Neuronal stem cell (in vitro differentiated cells): ENCODE data around the gene RBM45.

Experiments used
- DNase-seq: peaks from one replicate; pipeline ENCODE4 v3.0.0-alpha.2; 2013; ENCODE audit warnings: low spot score
- H2AFZ ChIP-seq: one replicate; pipeline ENCODE4 v1.6.1; 2013; ENCODE audit warnings: mild to moderate bottlenecking, low read length, inconsistent platforms
- H2AK5ac ChIP-seq: 2 replicates; pipeline ENCODE4 v1.6.1; 2013; ENCODE audit warnings: low read depth, mild to moderate bottlenecking, inconsistent platforms, low read length, moderate library complexity, mixed read lengths
- H2BK120ac ChIP-seq: 2 replicates; pipeline ENCODE4 v1.6.1; 2013; ENCODE audit warnings: low read depth, mild to moderate bottlenecking, inconsistent platforms, low read length, moderate library complexity, mixed read lengths
- H2BK12ac ChIP-seq: one replicate; pipeline ENCODE4 v1.6.1; 2013; ENCODE audit warnings: low read length, inconsistent platforms
- H2BK15ac ChIP-seq: 2 replicates; pipeline ENCODE4 v1.6.1; 2013; ENCODE audit warnings: mild to moderate bottlenecking, low read length, inconsistent platforms, mixed read lengths
- H2BK5ac ChIP-seq: one replicate; pipeline ENCODE4 v1.6.1; 2013; ENCODE audit warnings: inconsistent platforms, mild to moderate bottlenecking, low read length, moderate library complexity
- H3K14ac ChIP-seq: one replicate; pipeline ENCODE4 v1.6.1; 2013; ENCODE audit warnings: low read length, inconsistent platforms
- H3K18ac ChIP-seq: 2 replicates; pipeline ENCODE4 v1.6.1; 2013; ENCODE audit warnings: low read length, inconsistent platforms
- H3K23ac ChIP-seq: 2 replicates; pipeline ENCODE4 v1.6.1; 2013; ENCODE audit warnings: low read depth, mild to moderate bottlenecking, mixed read lengths, low read length, inconsistent platforms; ENCODE audit not compliant: poor library complexity
- H3K27ac ChIP-seq: replicated peaks from 3 replicates; pipeline ENCODE4 v1.5.1; 2013; ENCODE audit warnings: low read length, inconsistent platforms
- H3K27me3 ChIP-seq, 3 experiments: 2 replicates each; pipeline ENCODE4 v1.6.1; 2013; ENCODE audit warnings: low read length in 3 of 3, mild to moderate bottlenecking in 2 of 3, inconsistent platforms in 1 of 3, low read depth in 1 of 3, mixed read lengths in 1 of 3, moderate library complexity in 1 of 3; ENCODE audit not compliant: control insufficient read depth in 3 of 3, insufficient read depth in 3 of 3
- H3K36me3 ChIP-seq, 2 donors: replicated peaks in 1 of 2; 2 replicates each; pipeline ENCODE4 v1.6.1; 2013; ENCODE audit warnings: low read length in 2 of 2; ENCODE audit not compliant: control insufficient read depth in 2 of 2, insufficient read depth in 2 of 2
- H3K4ac ChIP-seq: 2 replicates; pipeline ENCODE4 v1.6.1; 2013; ENCODE audit warnings: inconsistent platforms, mild to moderate bottlenecking, low read length, moderate library complexity
- H3K4me1 ChIP-seq, 2 donors: 1 replicate in 1 of 2; 2 replicates in 1 of 2; pipeline ENCODE4 v1.6.1; 2013; ENCODE audit warnings: low read length in 2 of 2, low read depth in 1 of 2; ENCODE audit not compliant: control insufficient read depth in 2 of 2, insufficient read depth in 1 of 2
- H3K4me2 ChIP-seq: one replicate; pipeline ENCODE4 v1.6.1; 2013; ENCODE audit warnings: mild to moderate bottlenecking, low read length, inconsistent platforms; ENCODE audit not compliant: insufficient read depth, poor library complexity, severe bottlenecking
- H3K4me3 ChIP-seq, 2 donors: 2 replicates each; pipeline ENCODE4 v1.5.1; 2013; ENCODE audit warnings: low read length in 2 of 2, mild to moderate bottlenecking in 2 of 2, inconsistent platforms in 1 of 2, moderate library complexity in 1 of 2
- H3K79me1 ChIP-seq: one replicate; pipeline ENCODE4 v1.6.1; 2013; ENCODE audit warnings: low read depth, mild to moderate bottlenecking, inconsistent platforms, low read length, moderate library complexity
- H3K9ac ChIP-seq: one replicate; pipeline ENCODE4 v1.6.1; 2013; ENCODE audit warnings: mild to moderate bottlenecking, low read depth, low read length, inconsistent platforms; ENCODE audit not compliant: poor library complexity
- H3K9me3 ChIP-seq, 2 donors: replicated peaks in 1 of 2; 2 replicates each; pipeline versions ENCODE3 to v1.6.1; 2013; ENCODE audit warnings: low read length in 2 of 2, mild to moderate bottlenecking in 2 of 2, inconsistent platforms in 1 of 2, low read depth in 1 of 2, mixed read lengths in 1 of 2, moderate library complexity in 1 of 2; ENCODE audit not compliant: control insufficient read depth in 2 of 2, insufficient read depth in 1 of 2
- H4K8ac ChIP-seq: one replicate; pipeline ENCODE4 v1.6.1; 2013; ENCODE audit warnings: low read depth, mild to moderate bottlenecking, inconsistent platforms, low read length, moderate library complexity
- H4K91ac ChIP-seq: one replicate; pipeline ENCODE4 v1.6.1; 2013; ENCODE audit warnings: low read length, low read depth, mild to moderate bottlenecking, inconsistent platforms; ENCODE audit not compliant: poor library complexity
- WGBS, 2 donors: extraction: QIAGEN DNeasy Blood & Tissue Kit; methylation state at CpG; one replicate each; pipeline ENCODE4 v1.1.7; 2013; ENCODE audit warnings: missing lambda C conversion rate in 2 of 2, mixed read lengths in 1 of 2; ENCODE audit not compliant: insufficient read length in 2 of 2, insufficient replicate concordance in 1 of 2; ENCODE audit errors: extremely low coverage in 2 of 2; 5-methylcytosine and 5-hydroxymethylcytosine counted together

Gene RBM45

DNA sequence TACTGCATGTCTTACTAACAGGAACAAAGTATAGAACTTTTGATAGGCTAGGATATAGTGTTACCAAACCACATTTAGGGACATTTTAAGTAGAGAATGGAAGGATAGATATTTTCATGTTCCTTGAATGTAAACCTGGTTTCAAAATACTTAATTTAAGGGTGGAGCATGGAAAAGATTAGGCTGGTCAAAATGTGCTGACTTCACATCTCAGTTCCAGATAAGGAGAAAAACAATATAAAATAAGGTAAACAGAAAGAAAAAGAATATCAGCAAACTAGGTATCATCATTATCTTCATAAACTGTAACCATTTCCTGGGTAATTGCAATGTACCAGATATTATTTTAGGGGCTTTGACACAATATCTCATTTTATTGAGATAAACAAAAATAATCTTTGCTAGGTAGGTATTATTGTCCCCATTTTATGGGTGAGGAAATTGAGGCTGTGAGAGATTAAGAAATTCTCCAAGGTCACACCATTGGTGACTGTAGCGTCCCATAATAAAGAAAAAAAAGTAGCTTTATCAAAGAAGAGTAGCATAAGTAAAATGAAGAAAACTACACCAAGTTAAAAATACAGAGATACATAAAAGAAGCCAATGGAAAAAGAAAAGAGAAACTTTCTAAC, 43.3 kb upstream of the RBM45 start:
- H2BK15ac ChIP-seq = no peak overlapping the region
- no peaks in the 10 kb centered on the region for H3K36me3 ChIP-seq
- H2BK12ac ChIP-seq = no peak overlapping the region
- H3K4me3 ChIP-seq = no peak overlapping the region
- H3K4me2 ChIP-seq = no peak overlapping the region
- H2AFZ ChIP-seq = no peak overlapping the region
- H2BK5ac ChIP-seq = no peak overlapping the region
- no peak for DNase-seq
- no peaks in the 10 kb centered on the region for H3K9me3 ChIP-seq
- H3K27me3 ChIP-seq = peaks cover 0 to 39% (median 7%) of the 10 kb centered on the region in 3 experiments
- no peak overlapping the region for H3K14ac ChIP-seq
- H2BK120ac ChIP-seq = no peak overlapping the region
- peaks cover 3% of the 10 kb centered on the region for H3K79me1 ChIP-seq
- H3K23ac ChIP-seq = no peak overlapping the region
- no peak overlapping the region for H2AK5ac ChIP-seq
- H4K91ac ChIP-seq = no peak overlapping the region
- no peak overlapping the region for H4K8ac ChIP-seq
- peaks cover 3 to 4% of the 10 kb centered on the region in 2 donors for H3K4me1 ChIP-seq
- H3K4ac ChIP-seq = no peak overlapping the region
- no peak overlapping the region for H3K9ac ChIP-seq
- H3K27ac ChIP-seq = no peak overlapping the region
- no CpG with 5 or more reads among the region's 1 CpG for WGBS, 2 donors
- H3K18ac ChIP-seq = no peak overlapping the region

- no peak for DNase-seq
- no peak overlapping the region for H3K23ac ChIP-seq
- H2BK15ac ChIP-seq = no peak overlapping the region
- peaks cover 3 to 4% of the 10 kb centered on the region in 2 donors for H3K4me1 ChIP-seq
- no peak overlapping the region for H4K8ac ChIP-seq
- no peak overlapping the region for H2BK12ac ChIP-seq
- H4K91ac ChIP-seq = no peak overlapping the region
- no peak overlapping the region for H2BK120ac ChIP-seq
- no peak overlapping the region for H3K4me3 ChIP-seq
- H3K4me2 ChIP-seq = no peak overlapping the region
- no peak overlapping the region for H2AFZ ChIP-seq
- H2BK5ac ChIP-seq = no peak overlapping the region
- peaks cover 0 to 46% (median 7%) of the 10 kb centered on the region in 3 experiments for H3K27me3 ChIP-seq
- H3K36me3 ChIP-seq = no peaks in the 10 kb centered on the region
- no peak overlapping the region for H3K14ac ChIP-seq
- no peak overlapping the region for H3K4ac ChIP-seq
- H3K27ac ChIP-seq = no peak overlapping the region
- WGBS, 2 donors = no CpG with 5 or more reads among the region's 1 CpG
- H2AK5ac ChIP-seq = no peak overlapping the region
- H3K79me1 ChIP-seq = peaks cover 3% of the 10 kb centered on the region
- H3K18ac ChIP-seq = no peak overlapping the region
- H3K9ac ChIP-seq = no peak overlapping the region
- H3K9me3 ChIP-seq = no peaks in the 10 kb centered on the region
Measured at GRCh38 chr2:178069551-178069950, 42.7 kb upstream of the RBM45 start.

GRCh38 chr2:178070824-178071223, 41.4 kb upstream of the RBM45 start:
- Histone ChIP-seq H2AK5ac (no peak overlapping the region), H3K4me3 (no peak overlapping the region), H3K4ac (no peak overlapping the region), H2BK5ac (no peak overlapping the region), H3K27me3 (peaks cover 0 to 52% (median 7%) of the 10 kb centered on the region in 3 experiments), H3K18ac (no peak overlapping the region), H3K79me1 (peaks cover 3% of the 10 kb centered on the region), H2BK12ac (no peak overlapping the region), H4K8ac (no peak overlapping the region), H3K4me1 (peaks cover 3 to 4% of the 10 kb centered on the region in 2 donors), H2BK120ac (no peak overlapping the region), H3K23ac (no peak overlapping the region), H3K9me3 (no peaks in the 10 kb centered on the region), H2AFZ (no peak overlapping the region), H3K27ac (no peak overlapping the region), H4K91ac (no peak overlapping the region), H3K4me2 (no peak overlapping the region), H2BK15ac (no peak overlapping the region), H3K14ac (no peak overlapping the region), H3K9ac (no peak overlapping the region), H3K36me3 (no peaks in the 10 kb centered on the region)
- WGBS, 2 donors = no CpG with 5 or more reads among the region's 2 CpGs
- no peak for DNase-seq

- H2AFZ ChIP-seq = peak overlapping the region; percentile 95
- H3K18ac ChIP-seq = peak overlapping the region; percentile 19
- no peaks in the 10 kb centered on the region for H3K9me3 ChIP-seq
- no peak overlapping the region for H2BK15ac ChIP-seq
- no peak overlapping the region for H3K27ac ChIP-seq
- no peaks in the 10 kb centered on the region for H3K36me3 ChIP-seq
- H3K4ac ChIP-seq = no peak overlapping the region
- H3K14ac ChIP-seq = peak overlapping the region; percentile 92
- no peak overlapping the region for H2BK120ac ChIP-seq
- H2BK12ac ChIP-seq = no peak overlapping the region
- H3K27me3 ChIP-seq = peaks cover 0 to 52% (median 7%) of the 10 kb centered on the region in 3 experiments
- no peak overlapping the region for H4K8ac ChIP-seq
- H3K79me1 ChIP-seq = peaks cover 3% of the 10 kb centered on the region
- no peak overlapping the region for H3K4me3 ChIP-seq
- no peak overlapping the region for H3K9ac ChIP-seq
- peaks cover 3 to 4% of the 10 kb centered on the region in 2 donors for H3K4me1 ChIP-seq
- H2BK5ac ChIP-seq = no peak overlapping the region
- H3K23ac ChIP-seq = peak overlapping the region; percentile 95
- DNase-seq = no peak
- H4K91ac ChIP-seq = no peak overlapping the region
- no CpG with 5 or more reads among the region's 11 CpGs for WGBS, 2 donors
- peak overlapping the region; percentile 86 for H2AK5ac ChIP-seq
- H3K4me2 ChIP-seq = no peak overlapping the region
Measured at GRCh38 chr2:178072000-178072382, 40.2 kb upstream of the RBM45 start.
